ENCODE results near the gene CDK10.
A peak's percentile ranks its signal among the peaks of the same experiment; 100 is the strongest.

CDK10 gene

GRCh38 chr16:89709716-89710432 is 23.4 kb downstream of the CDK10 start:
- Mint-ChIP-seq H3K36me3 (ENCODE audit: low read depth) (peaks cover 13% of the 10 kb centered on the region), H3K27me3 (no peaks in the 10 kb centered on the region)

GRCh38 chr16:89710709-89711564 is 24.4 kb downstream of the CDK10 start:
- no peak overlapping the region for H3K4me3 Mint-ChIP-seq
- no peak overlapping the region for H3K27ac Mint-ChIP-seq
- no peak for ATAC-seq

More at GRCh38 chr16:89709716-89710432, 23.4 kb downstream of the CDK10 start:
- Mint-ChIP-seq H3K4me1 (peaks cover 18% of the 10 kb centered on the region), H3K9me3 (no peaks in the 10 kb centered on the region), H3K27ac (no peak overlapping the region), H3K4me3 (no peak overlapping the region)
- no peak for DNase-seq
- ATAC-seq: no peak

GRCh38 chr16:89711601-89712273 is 25.2 kb downstream of the CDK10 start:
- H3K4me1 Mint-ChIP-seq: peaks cover 14% of the 10 kb centered on the region
- H3K27me3 Mint-ChIP-seq: no peaks in the 10 kb centered on the region
- H3K9me3 Mint-ChIP-seq: no peaks in the 10 kb centered on the region
- DNase-seq: peak; percentile 92
- H3K36me3 Mint-ChIP-seq (ENCODE audit: low read depth): peaks cover 15% of the 10 kb centered on the region
- H3K4me3 Mint-ChIP-seq: peak overlapping the region; percentile 81
- ATAC-seq: peak; percentile 71
- H3K27ac Mint-ChIP-seq: peak overlapping the region; percentile 69

More at GRCh38 chr16:89710709-89711564, 24.4 kb downstream of the CDK10 start:
- peaks cover 17% of the 10 kb centered on the region for H3K4me1 Mint-ChIP-seq
- no peaks in the 10 kb centered on the region for H3K27me3 Mint-ChIP-seq
- peaks cover 15% of the 10 kb centered on the region for H3K36me3 Mint-ChIP-seq (ENCODE audit: low read depth)
- H3K9me3 Mint-ChIP-seq: no peaks in the 10 kb centered on the region
- no peak for DNase-seq

GRCh38 chr16:89712274-89712781 is 25.8 kb downstream of the CDK10 start:
- H3K27ac Mint-ChIP-seq: peak overlapping the region; percentile 69
- no peaks in the 10 kb centered on the region for H3K9me3 Mint-ChIP-seq
- ATAC-seq (no peak), DNase-seq (no peak)
- no peaks in the 10 kb centered on the region for H3K27me3 Mint-ChIP-seq
- peaks cover 16% of the 10 kb centered on the region for H3K36me3 Mint-ChIP-seq (ENCODE audit: low read depth)
- peaks cover 14% of the 10 kb centered on the region for H3K4me1 Mint-ChIP-seq
- peak overlapping the region; percentile 81 for H3K4me3 Mint-ChIP-seq

- H3K27me3 Mint-ChIP-seq: no peaks in the 10 kb centered on the region
- no peaks in the 10 kb centered on the region for H3K9me3 Mint-ChIP-seq
- H3K36me3 Mint-ChIP-seq (ENCODE audit: low read depth): peaks cover 25% of the 10 kb centered on the region
- H3K27ac Mint-ChIP-seq: no peak overlapping the region
- no peak overlapping the region for H3K4me3 Mint-ChIP-seq
- peaks cover 39% of the 10 kb centered on the region for H3K4me1 Mint-ChIP-seq
- no peak for ATAC-seq
- no peak for DNase-seq
Measured at GRCh38 chr16:89716493-89716892, 30.0 kb downstream of the CDK10 start.

- H3K36me3 Mint-ChIP-seq (ENCODE audit: low read depth): peaks cover 25% of the 10 kb centered on the region
- DNase-seq: no peak
- no peak overlapping the region for H3K4me3 Mint-ChIP-seq
- H3K27ac Mint-ChIP-seq: no peak overlapping the region
- H3K9me3 Mint-ChIP-seq: no peaks in the 10 kb centered on the region
- no peak for ATAC-seq
- no peaks in the 10 kb centered on the region for H3K27me3 Mint-ChIP-seq
- H3K4me1 Mint-ChIP-seq: peaks cover 39% of the 10 kb centered on the region
Measured at GRCh38 chr16:89716916-89717687, 30.6 kb downstream of the CDK10 start.

- DNase-seq: no peak
- Mint-ChIP-seq H3K36me3 (ENCODE audit: low read depth) (peaks cover 30% of the 10 kb centered on the region), H3K4me3 (peak overlapping the region; percentile 26), H3K9me3 (no peaks in the 10 kb centered on the region), H3K27me3 (no peaks in the 10 kb centered on the region), H3K4me1 (peaks cover 44% of the 10 kb centered on the region), H3K27ac (peak overlapping the region; percentile 31)
- no peak for ATAC-seq
Measured at GRCh38 chr16:89717688-89718505, 31.4 kb downstream of the CDK10 start.

- Mint-ChIP-seq H3K4me1 (peaks cover 50% of the 10 kb centered on the region), H3K27ac (peak overlapping the region; percentile 79), H3K4me3 (peak overlapping the region; percentile 78), H3K27me3 (no peaks in the 10 kb centered on the region), H3K9me3 (no peaks in the 10 kb centered on the region), H3K36me3 (ENCODE audit: low read depth) (peaks cover 27% of the 10 kb centered on the region)
- ATAC-seq: no peak
- DNase-seq: peak; percentile 36
Measured at GRCh38 chr16:89720551-89720812, 34.0 kb downstream of the CDK10 start.

GRCh38 chr16:89720813-89721545 is 34.5 kb downstream of the CDK10 start, which contains the start of the genes VPS9D1 and ZNF276:
VPS9D1 (minus strand) TSS chr16:89720898; CDS start chr16:89720861, 37 bp downstream.
ZNF276 (plus strand) TSS chr16:89721537; CDS start chr16:89721641, 104 bp downstream.
- Mint-ChIP-seq H3K9me3 (no peaks in the 10 kb centered on the region), H3K4me1 (peaks cover 50% of the 10 kb centered on the region), H3K36me3 (ENCODE audit: low read depth) (peaks cover 27% of the 10 kb centered on the region), H3K27me3 (no peaks in the 10 kb centered on the region), H3K4me3 (peak within 1 kb of the TSS; percentile 93), H3K27ac (peak within 1 kb of the TSS; percentile 88)
- DNase-seq (peak; percentile 87), ATAC-seq (peak; percentile 41)

- Mint-ChIP-seq H3K27ac (no peak overlapping the region), H3K4me1 (peaks cover 55% of the 10 kb centered on the region), H3K27me3 (no peaks in the 10 kb centered on the region), H3K9me3 (no peaks in the 10 kb centered on the region), H3K4me3 (peak overlapping the region; percentile 93), H3K36me3 (ENCODE audit: low read depth) (peaks cover 27% of the 10 kb centered on the region)
- peak; percentile 84 for DNase-seq
- peak; percentile 22 for ATAC-seq
Measured at GRCh38 chr16:89721546-89722391, 35.3 kb downstream of the CDK10 start.

GRCh38 chr16:89722392-89723278 is 36.1 kb downstream of the CDK10 start:
- H3K9me3 Mint-ChIP-seq: no peaks in the 10 kb centered on the region
- H3K4me3 Mint-ChIP-seq: peak overlapping the region; percentile 93
- peak overlapping the region; percentile 88 for H3K27ac Mint-ChIP-seq
- H3K36me3 Mint-ChIP-seq (ENCODE audit: low read depth): peaks cover 27% of the 10 kb centered on the region
- ATAC-seq (peak; percentile 45), DNase-seq (peak; percentile 70)
- peaks cover 63% of the 10 kb centered on the region for H3K4me1 Mint-ChIP-seq
- H3K27me3 Mint-ChIP-seq: no peaks in the 10 kb centered on the region

All from activated naive CD8-positive, alpha-beta T cell treated with anti-CD3 and anti-CD28 coated beads, Interleukin-2, amount 50 U/mL, for 24 hours (primary cell).